ENCODE data around the gene SNCA. TPM values are rescaled to one million over a fixed set of nuclear protein-coding genes. Genes with fewer than 3 reads are reported as not detected.

SNCA gene
- polyA plus RNA-seq, 3 donors, result 13.2 to 39.4 (median 24.3) TPM

GRCh38 chr4:89860971-89861370 lies 24.0 kb upstream of the SNCA start:
- H3K4me1 Mint-ChIP-seq, result no peaks in the 10 kb centered on the region
- Histone ChIP-seq H3K27ac (ENCODE audit: low read depth in 1 of 2, low read length in 2 of 2) (no peak overlapping the region), H3K27me3 (ENCODE audit: control insufficient read depth in 2 of 2, insufficient read depth in 2 of 2, low read length in 2 of 2) (no peaks in the 10 kb centered on the region), H3K4me1 (ENCODE audit: control insufficient read depth in 1 of 2, insufficient read depth in 2 of 2, low read length in 2 of 2) (no peaks in the 10 kb centered on the region), H2AFZ (ENCODE audit: insufficient read depth, low read depth, low read length, poor library complexity, severe bottlenecking) (no peak overlapping the region), H4K20me1 (ENCODE audit: insufficient read depth, low read length) (no peaks in the 10 kb centered on the region), H3K4me3 (replicated peaks in 1 of 3; ENCODE audit: low read depth in 2 of 3, low read length in 3 of 3) (no peak overlapping the region), H3K9ac (ENCODE audit: insufficient read depth, low read length, poor library complexity, severe bottlenecking) (no peak overlapping the region), H3K79me2 (ENCODE audit: insufficient read depth, low read length) (no peaks in the 10 kb centered on the region), H3K4me2 (replicated peaks; ENCODE audit: extremely low read depth, low read length, poor library complexity, severe bottlenecking) (no peak overlapping the region), H3K9me3 (replicated peaks in 1 of 2; ENCODE audit: control insufficient read depth in 1 of 2, insufficient read depth in 1 of 2, low read length in 2 of 2) (peaks cover 3 to 9% of the 10 kb centered on the region in 2 donors), H3K36me3 (replicated peaks in 1 of 2; ENCODE audit: control insufficient read depth in 1 of 2, insufficient read depth in 2 of 2, low read length in 2 of 2) (no peaks in the 10 kb centered on the region)
- no peak for DNase-seq
- H3K36me3 Mint-ChIP-seq, result no peaks in the 10 kb centered on the region
- H3K9me3 Mint-ChIP-seq, result peaks cover 0 to 15% (median 6%) of the 10 kb centered on the region in 7 donors
- intact Hi-C loops (cut with micrococcal nuclease), result no loop called here
- H3K27ac Mint-ChIP-seq, result no peak overlapping the region
- H3K4me3 Mint-ChIP-seq, result no peak overlapping the region
- 96% methylated on average over 4 of the region's 5 CpGs for WGBS (ENCODE audit: insufficient coverage)
- TF ChIP-seq, protein P1, sequence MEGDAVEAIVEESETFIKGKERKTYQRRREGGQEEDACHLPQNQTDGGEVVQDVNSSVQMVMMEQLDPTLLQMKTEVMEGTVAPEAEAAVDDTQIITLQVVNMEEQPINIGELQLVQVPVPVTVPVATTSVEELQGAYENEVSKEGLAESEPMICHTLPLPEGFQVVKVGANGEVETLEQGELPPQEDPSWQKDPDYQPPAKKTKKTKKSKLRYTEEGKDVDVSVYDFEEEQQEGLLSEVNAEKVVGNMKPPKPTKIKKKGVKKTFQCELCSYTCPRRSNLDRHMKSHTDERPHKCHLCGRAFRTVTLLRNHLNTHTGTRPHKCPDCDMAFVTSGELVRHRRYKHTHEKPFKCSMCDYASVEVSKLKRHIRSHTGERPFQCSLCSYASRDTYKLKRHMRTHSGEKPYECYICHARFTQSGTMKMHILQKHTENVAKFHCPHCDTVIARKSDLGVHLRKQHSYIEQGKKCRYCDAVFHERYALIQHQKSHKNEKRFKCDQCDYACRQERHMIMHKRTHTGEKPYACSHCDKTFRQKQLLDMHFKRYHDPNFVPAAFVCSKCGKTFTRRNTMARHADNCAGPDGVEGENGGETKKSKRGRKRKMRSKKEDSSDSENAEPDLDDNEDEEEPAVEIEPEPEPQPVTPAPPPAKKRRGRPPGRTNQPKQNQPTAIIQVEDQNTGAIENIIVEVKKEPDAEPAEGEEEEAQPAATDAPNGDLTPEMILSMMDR (IDR thresholded peaks at IDR 0.05), result no peak
- peaks cover 2 to 3% (median 2%) of the 10 kb centered on the region in 3 donors for H3K27me3 Mint-ChIP-seq (ENCODE audit: low read depth in 3 of 3)

DNA sequence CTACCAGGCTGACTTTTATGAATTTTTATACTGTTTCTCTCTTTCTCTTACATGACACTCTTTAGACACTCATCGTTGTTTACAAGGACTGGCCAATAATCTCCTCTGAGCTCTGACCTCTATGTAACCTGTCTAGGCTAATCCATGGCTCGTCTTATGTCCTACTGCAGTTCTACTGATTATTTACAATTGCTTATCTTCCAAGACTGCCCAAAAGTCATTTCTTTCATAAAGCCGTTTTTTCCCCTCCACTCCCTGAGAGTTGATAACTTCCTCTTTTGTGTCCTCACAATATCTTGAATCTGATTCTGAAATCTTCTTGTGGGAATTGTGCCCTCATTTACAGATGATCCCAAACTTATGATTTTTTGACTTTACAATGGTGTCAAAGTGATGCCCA lies 18.3 kb upstream of the SNCA start:
- Histone ChIP-seq H3K4me3 (replicated peaks in 1 of 3; ENCODE audit: low read depth in 2 of 3, low read length in 3 of 3) (no peak overlapping the region), H4K20me1 (ENCODE audit: insufficient read depth, low read length) (no peaks in the 10 kb centered on the region), H3K4me1 (ENCODE audit: control insufficient read depth in 1 of 2, insufficient read depth in 2 of 2, low read length in 2 of 2) (peaks cover 0 to 2% of the 10 kb centered on the region in 2 donors), H3K27ac (ENCODE audit: low read depth in 1 of 2, low read length in 2 of 2) (no peak overlapping the region), H3K36me3 (replicated peaks in 1 of 2; ENCODE audit: control insufficient read depth in 1 of 2, insufficient read depth in 2 of 2, low read length in 2 of 2) (no peaks in the 10 kb centered on the region), H3K27me3 (ENCODE audit: control insufficient read depth in 2 of 2, insufficient read depth in 2 of 2, low read length in 2 of 2) (no peaks in the 10 kb centered on the region), H3K79me2 (ENCODE audit: insufficient read depth, low read length) (no peaks in the 10 kb centered on the region), H3K9me3 (replicated peaks in 1 of 2; ENCODE audit: control insufficient read depth in 1 of 2, insufficient read depth in 1 of 2, low read length in 2 of 2) (peaks cover 6 to 12% of the 10 kb centered on the region in 2 donors), H3K4me2 (replicated peaks; ENCODE audit: extremely low read depth, low read length, poor library complexity, severe bottlenecking) (no peak overlapping the region), H3K9ac (ENCODE audit: insufficient read depth, low read length, poor library complexity, severe bottlenecking) (no peak overlapping the region), H2AFZ (ENCODE audit: insufficient read depth, low read depth, low read length, poor library complexity, severe bottlenecking) (no peak overlapping the region)
- no peak overlapping the region for H3K4me3 Mint-ChIP-seq
- peaks cover 7 to 23% (median 16%) of the 10 kb centered on the region in 7 donors for H3K9me3 Mint-ChIP-seq
- intact Hi-C loops (cut with micrococcal nuclease), result no loop called here
- TF ChIP-seq, protein P1 (IDR thresholded peaks at IDR 0.05), result no peak
- H3K27ac Mint-ChIP-seq, result no peak overlapping the region
- H3K4me1 Mint-ChIP-seq, result peaks cover 2% of the 10 kb centered on the region
- no peak for DNase-seq
- WGBS (ENCODE audit: insufficient coverage), result 44% methylated on average over 3 of the region's 3 CpGs
- H3K36me3 Mint-ChIP-seq, result no peaks in the 10 kb centered on the region
- H3K27me3 Mint-ChIP-seq (ENCODE audit: low read depth in 3 of 3), result peaks cover 0 to 4% (median 0%) of the 10 kb centered on the region in 3 donors
